ENCODE data around the gene YWHAB. TPM values are rescaled to one million over a fixed set of nuclear protein-coding genes. Genes with fewer than 3 reads are reported as not detected.

YWHAB gene
- total RNA-seq, 1 experiment from 2014 or later: 92.1 TPM

- Histone ChIP-seq H4K20me1 (ENCODE audit: insufficient read depth, low read depth, low read length) (peaks cover 41% of the 10 kb centered on the region), H3K4me1 (ENCODE audit: low read length) (peaks cover 35% of the 10 kb centered on the region), H3K4me2 (ENCODE audit: low read depth, low read length, poor library complexity, severe bottlenecking) (peak overlapping the region; percentile 84), H2AFZ (ENCODE audit: low read length) (peak overlapping the region; percentile 90), H3K27ac (ENCODE audit: low read length) (no peak overlapping the region), H3K9me2 (replicated peaks; ENCODE audit: insufficient read depth, low read length) (no peaks in the 10 kb centered on the region), H3K36me3 (ENCODE audit: insufficient read depth, low read length) (peaks cover 31% of the 10 kb centered on the region), H3K9ac (ENCODE audit: low read length) (peak overlapping the region; percentile 79), H3K9me3 (ENCODE audit: low read length) (no peaks in the 10 kb centered on the region), H3K27me3 (ENCODE audit: low read length) (no peaks in the 10 kb centered on the region), H3K79me2 (ENCODE audit: low read length) (peaks cover 45% of the 10 kb centered on the region), H3K4me3 (ENCODE audit: low read length) (peak overlapping the region; percentile 94)
- DNase-seq: no peak
Observed at GRCh38 chr20:44884907-44885391, 556 bp upstream of the YWHAB start.

DNA sequence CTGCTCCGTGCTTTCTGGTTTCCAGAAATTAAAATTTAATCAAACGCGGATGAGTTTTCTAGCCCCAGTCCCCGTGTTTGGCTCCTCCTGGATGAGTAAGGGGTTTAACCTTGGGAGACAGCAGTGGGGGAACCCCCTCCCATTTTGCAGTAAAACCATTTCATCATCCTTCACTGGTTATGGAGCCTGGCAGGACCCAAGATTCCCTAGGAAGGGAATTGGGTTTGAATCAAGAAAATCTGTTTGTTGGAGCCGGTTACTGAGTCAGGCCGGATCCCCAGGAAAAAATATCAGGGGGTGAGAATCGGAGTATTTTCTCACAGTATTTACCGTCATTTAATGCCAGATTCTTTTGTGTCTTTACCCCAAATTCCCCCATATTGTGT, 754 bp downstream of the YWHAB start:
- Histone ChIP-seq H4K20me1 (ENCODE audit: insufficient read depth, low read depth, low read length) (peaks cover 42% of the 10 kb centered on the region), H3K9me3 (ENCODE audit: low read length) (no peaks in the 10 kb centered on the region), H3K4me3 (ENCODE audit: low read length) (peak overlapping the region; percentile 94), H3K27ac (ENCODE audit: low read length) (peak overlapping the region; percentile 68; the same call in 1 of the 2 replicates), H3K27me3 (ENCODE audit: low read length) (no peaks in the 10 kb centered on the region), H3K36me3 (ENCODE audit: insufficient read depth, low read length) (peaks cover 35% of the 10 kb centered on the region), H3K9ac (ENCODE audit: low read length) (peak overlapping the region; percentile 98), H3K79me2 (ENCODE audit: low read length) (peaks cover 58% of the 10 kb centered on the region), H3K4me1 (ENCODE audit: low read length) (peaks cover 35% of the 10 kb centered on the region), H3K9me2 (replicated peaks; ENCODE audit: insufficient read depth, low read length) (no peaks in the 10 kb centered on the region), H2AFZ (ENCODE audit: low read length) (no peak overlapping the region), H3K4me2 (ENCODE audit: low read depth, low read length, poor library complexity, severe bottlenecking) (peak overlapping the region; percentile 91)
- DNase-seq: no peak

GRCh38 chr20:44886828-44887227, 1.3 kb downstream of the YWHAB start:
- Histone ChIP-seq H4K20me1 (ENCODE audit: insufficient read depth, low read depth, low read length) (peaks cover 43% of the 10 kb centered on the region), H3K36me3 (ENCODE audit: insufficient read depth, low read length) (peaks cover 40% of the 10 kb centered on the region), H3K79me2 (ENCODE audit: low read length) (peaks cover 64% of the 10 kb centered on the region), H3K27me3 (ENCODE audit: low read length) (no peaks in the 10 kb centered on the region), H2AFZ (ENCODE audit: low read length) (no peak overlapping the region), H3K4me3 (ENCODE audit: low read length) (peak overlapping the region; percentile 94), H3K9ac (ENCODE audit: low read length) (peak overlapping the region; percentile 98), H3K4me2 (ENCODE audit: low read depth, low read length, poor library complexity, severe bottlenecking) (peak overlapping the region; percentile 91), H3K27ac (ENCODE audit: low read length) (no peak overlapping the region), H3K9me3 (ENCODE audit: low read length) (no peaks in the 10 kb centered on the region), H3K4me1 (ENCODE audit: low read length) (peaks cover 35% of the 10 kb centered on the region), H3K9me2 (replicated peaks; ENCODE audit: insufficient read depth, low read length) (no peaks in the 10 kb centered on the region)
- no peak for DNase-seq

GRCh38 chr20:44887466-44887865, 2.0 kb downstream of the YWHAB start:
- no peaks in the 10 kb centered on the region for H3K9me2 ChIP-seq (replicated peaks; ENCODE audit: insufficient read depth, low read length)
- no peak for DNase-seq
- H3K27ac ChIP-seq (ENCODE audit: low read length): no peak overlapping the region
- no peak overlapping the region for H2AFZ ChIP-seq (ENCODE audit: low read length)
- H3K9ac ChIP-seq (ENCODE audit: low read length): peak overlapping the region; percentile 98
- peaks cover 47% of the 10 kb centered on the region for H3K36me3 ChIP-seq (ENCODE audit: insufficient read depth, low read length)
- peak overlapping the region; percentile 94 for H3K4me3 ChIP-seq (ENCODE audit: low read length)
- H3K79me2 ChIP-seq (ENCODE audit: low read length): peaks cover 70% of the 10 kb centered on the region
- H3K27me3 ChIP-seq (ENCODE audit: low read length): no peaks in the 10 kb centered on the region
- peaks cover 49% of the 10 kb centered on the region for H4K20me1 ChIP-seq (ENCODE audit: insufficient read depth, low read depth, low read length)
- peak overlapping the region; percentile 91 for H3K4me2 ChIP-seq (ENCODE audit: low read depth, low read length, poor library complexity, severe bottlenecking)
- no peaks in the 10 kb centered on the region for H3K9me3 ChIP-seq (ENCODE audit: low read length)
- peaks cover 35% of the 10 kb centered on the region for H3K4me1 ChIP-seq (ENCODE audit: low read length)

- peaks cover 56% of the 10 kb centered on the region for H4K20me1 ChIP-seq (ENCODE audit: insufficient read depth, low read depth, low read length)
- no peaks in the 10 kb centered on the region for H3K27me3 ChIP-seq (ENCODE audit: low read length)
- no peaks in the 10 kb centered on the region for H3K9me3 ChIP-seq (ENCODE audit: low read length)
- peak overlapping the region; percentile 91 for H3K4me2 ChIP-seq (ENCODE audit: low read depth, low read length, poor library complexity, severe bottlenecking)
- peaks cover 55% of the 10 kb centered on the region for H3K36me3 ChIP-seq (ENCODE audit: insufficient read depth, low read length)
- peaks cover 80% of the 10 kb centered on the region for H3K79me2 ChIP-seq (ENCODE audit: low read length)
- peak overlapping the region; percentile 8; the same call in 1 of the 2 replicates for H3K9ac ChIP-seq (ENCODE audit: low read length)
- H3K4me3 ChIP-seq (ENCODE audit: low read length): peak overlapping the region; percentile 94
- peaks cover 35% of the 10 kb centered on the region for H3K4me1 ChIP-seq (ENCODE audit: low read length)
- no peak overlapping the region for H3K27ac ChIP-seq (ENCODE audit: low read length)
- no peak for DNase-seq
- no peaks in the 10 kb centered on the region for H3K9me2 ChIP-seq (replicated peaks; ENCODE audit: insufficient read depth, low read length)
- H2AFZ ChIP-seq (ENCODE audit: low read length): no peak overlapping the region
Observed at GRCh38 chr20:44888226-44889103, 3.0 kb downstream of the YWHAB start.

GRCh38 chr20:44891826-44892225, 6.3 kb downstream of the YWHAB start:
- Histone ChIP-seq H3K9ac (ENCODE audit: low read length) (no peak overlapping the region), H3K4me2 (ENCODE audit: low read depth, low read length, poor library complexity, severe bottlenecking) (no peak overlapping the region), H3K27me3 (ENCODE audit: low read length) (no peaks in the 10 kb centered on the region), H3K36me3 (ENCODE audit: insufficient read depth, low read length) (peaks cover 64% of the 10 kb centered on the region), H2AFZ (ENCODE audit: low read length) (no peak overlapping the region), H3K4me3 (ENCODE audit: low read length) (no peak overlapping the region), H3K27ac (ENCODE audit: low read length) (no peak overlapping the region), H3K9me2 (replicated peaks; ENCODE audit: insufficient read depth, low read length) (no peaks in the 10 kb centered on the region), H4K20me1 (ENCODE audit: insufficient read depth, low read depth, low read length) (peaks cover 70% of the 10 kb centered on the region), H3K9me3 (ENCODE audit: low read length) (no peaks in the 10 kb centered on the region), H3K4me1 (ENCODE audit: low read length) (peaks cover 42% of the 10 kb centered on the region), H3K79me2 (ENCODE audit: low read length) (peaks cover 100% of the 10 kb centered on the region)
- no peak for DNase-seq

- no peak for DNase-seq
- H2AFZ ChIP-seq (ENCODE audit: low read length): no peak overlapping the region
- peaks cover 32% of the 10 kb centered on the region for H3K4me1 ChIP-seq (ENCODE audit: low read length)
- H3K9me3 ChIP-seq (ENCODE audit: low read length): no peaks in the 10 kb centered on the region
- H3K27me3 ChIP-seq (ENCODE audit: low read length): no peaks in the 10 kb centered on the region
- H3K4me3 ChIP-seq (ENCODE audit: low read length): no peak overlapping the region
- H3K4me2 ChIP-seq (ENCODE audit: low read depth, low read length, poor library complexity, severe bottlenecking): no peak overlapping the region
- H3K36me3 ChIP-seq (ENCODE audit: insufficient read depth, low read length): peaks cover 52% of the 10 kb centered on the region
- no peak overlapping the region for H3K9ac ChIP-seq (ENCODE audit: low read length)
- peaks cover 68% of the 10 kb centered on the region for H4K20me1 ChIP-seq (ENCODE audit: insufficient read depth, low read depth, low read length)
- no peaks in the 10 kb centered on the region for H3K9me2 ChIP-seq (replicated peaks; ENCODE audit: insufficient read depth, low read length)
- peaks cover 100% of the 10 kb centered on the region for H3K79me2 ChIP-seq (ENCODE audit: low read length)
- H3K27ac ChIP-seq (ENCODE audit: low read length): no peak overlapping the region
Observed at GRCh38 chr20:44894959-44895358, 9.5 kb downstream of the YWHAB start.

DNA sequence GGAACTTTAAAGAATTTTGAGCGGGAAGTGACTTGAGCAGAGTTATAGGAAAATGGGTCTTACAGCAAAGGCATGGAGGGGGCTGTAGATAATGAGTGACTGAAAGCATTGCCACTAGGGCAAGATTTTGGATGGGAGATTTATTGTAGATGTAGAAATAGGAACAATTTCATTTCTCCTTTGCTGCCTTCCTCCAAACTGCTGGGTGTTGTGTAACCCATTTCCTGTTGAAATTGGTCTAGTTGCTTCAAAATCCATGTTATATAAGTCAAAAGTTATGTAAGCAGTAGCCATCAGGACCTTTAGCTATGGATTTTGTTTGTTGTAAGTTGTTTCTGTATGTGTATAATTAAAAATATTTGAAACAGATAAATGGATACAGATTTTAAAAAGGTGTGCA, 11.1 kb downstream of the YWHAB start:
- peaks cover 32% of the 10 kb centered on the region for H3K4me1 ChIP-seq (ENCODE audit: low read length)
- H3K9me2 ChIP-seq (replicated peaks; ENCODE audit: insufficient read depth, low read length): no peaks in the 10 kb centered on the region
- H3K4me2 ChIP-seq (ENCODE audit: low read depth, low read length, poor library complexity, severe bottlenecking): no peak overlapping the region
- no peak overlapping the region for H2AFZ ChIP-seq (ENCODE audit: low read length)
- no peaks in the 10 kb centered on the region for H3K9me3 ChIP-seq (ENCODE audit: low read length)
- no peak overlapping the region for H3K9ac ChIP-seq (ENCODE audit: low read length)
- H3K79me2 ChIP-seq (ENCODE audit: low read length): peaks cover 100% of the 10 kb centered on the region
- peaks cover 53% of the 10 kb centered on the region for H3K36me3 ChIP-seq (ENCODE audit: insufficient read depth, low read length)
- DNase-seq: no peak
- peaks cover 80% of the 10 kb centered on the region for H4K20me1 ChIP-seq (ENCODE audit: insufficient read depth, low read depth, low read length)
- no peak overlapping the region for H3K27ac ChIP-seq (ENCODE audit: low read length)
- H3K4me3 ChIP-seq (ENCODE audit: low read length): no peak overlapping the region
- H3K27me3 ChIP-seq (ENCODE audit: low read length): no peaks in the 10 kb centered on the region

Measured in Karpas-422 (cell line).